ENCODE results near the gene HAL. TPM values are rescaled to one million over a fixed set of nuclear protein-coding genes. Genes with fewer than 3 reads are reported as not detected.

The HAL gene
- total and polyA plus RNA-seq, 2 of the 8 experiments (the other 6 are each of a cell fraction or from before 2014, with no cell fraction given), result 0.12 to 0.17 TPM

DNA sequence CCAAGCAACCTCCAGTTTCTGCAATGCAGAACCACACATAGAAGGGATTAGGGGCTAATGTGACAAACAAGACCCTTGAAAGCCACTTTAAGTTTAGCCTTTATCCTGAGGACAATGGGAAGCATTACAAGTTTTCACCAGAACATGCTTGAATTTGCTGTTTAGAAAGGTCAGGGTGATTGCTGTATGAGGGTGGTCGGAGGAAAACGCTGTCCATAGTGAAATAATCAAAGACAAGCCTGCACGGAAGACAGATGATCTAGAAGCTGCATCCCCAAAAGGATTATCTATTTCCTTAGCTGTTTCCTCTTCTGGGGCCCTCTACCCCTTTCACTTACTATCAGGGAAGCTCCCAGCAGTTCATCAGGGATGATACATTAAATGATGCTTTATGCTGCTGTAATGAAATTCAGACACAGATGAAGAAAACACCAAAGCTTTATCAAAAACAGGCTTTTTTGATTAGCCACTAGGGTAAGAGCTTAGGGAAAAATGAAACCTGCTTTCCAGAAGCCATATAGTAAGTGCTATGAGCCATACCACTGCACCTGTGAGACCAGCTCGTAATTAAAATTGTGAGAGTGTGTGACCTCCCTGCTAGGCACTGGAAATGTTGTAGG, 6.5 kb downstream of the HAL start:
- Histone ChIP-seq H3K9me3 (ENCODE audit: insufficient read depth in 2 of 2, low read depth in 1 of 2, low read length in 1 of 2) (no peaks in the 10 kb centered on the region; a peak in 1 of 4 replicates), H3K79me2 (ENCODE audit: control insufficient read depth in 1 of 2, insufficient read depth in 2 of 2, low read length in 2 of 2) (no peaks in the 10 kb centered on the region), H2AFZ (ENCODE audit: low read length) (no peak overlapping the region), H3K9ac (replicated peaks in 1 of 4; ENCODE audit: extremely low read depth in 1 of 4, low read depth in 3 of 4, low read length in 3 of 4) (no peak overlapping the region), H4K20me1 (replicated peaks in 1 of 2; ENCODE audit: control insufficient read depth in 1 of 2, insufficient read depth in 2 of 2, low read length in 2 of 2) (no peaks in the 10 kb centered on the region), H3K4me1 (replicated peaks in 1 of 4; ENCODE audit: control insufficient read depth in 3 of 4, insufficient read depth in 4 of 4, low read length in 3 of 4) (peaks cover 0 to 8% (median 4%) of the 10 kb centered on the region in 4 experiments; a peak in 5 of 7 replicates), H3K23ac (ENCODE audit: insufficient read length) (no peak overlapping the region), H3K14ac (ENCODE audit: insufficient read length) (no peak overlapping the region), H3K56ac (replicated peaks; ENCODE audit: insufficient read length, low read depth, low read length) (no peak overlapping the region), H3K27me3 (replicated peaks in 1 of 4; ENCODE audit: control insufficient read depth in 3 of 4, extremely low read depth in 1 of 4, insufficient read depth in 3 of 4, low read length in 3 of 4) (no peaks in the 10 kb centered on the region), H3K4me3 (ENCODE audit: extremely low read depth in 1 of 4, insufficient read depth in 2 of 4, low read depth in 3 of 4, low read length in 4 of 4) (no peak overlapping the region), H4K5ac (ENCODE audit: insufficient read length, low read depth, low read length) (no peak overlapping the region), H2BK120ac (replicated peaks; ENCODE audit: low read depth, low read length) (no peak overlapping the region), H2BK12ac (ENCODE audit: low read depth, low read length) (no peak overlapping the region), H4K8ac (ENCODE audit: extremely low read depth, insufficient read depth, low read length) (no peak overlapping the region), H3K79me1 (ENCODE audit: low read depth, low read length) (no peaks in the 10 kb centered on the region), H2BK5ac (ENCODE audit: low read depth, low read length) (no peak overlapping the region), H3K4ac (replicated peaks; ENCODE audit: insufficient read length, low read depth, low read length) (no peak overlapping the region), H3K4me2 (ENCODE audit: insufficient read depth in 1 of 2, low read depth in 2 of 2, low read length in 2 of 2) (no peak overlapping the region), H2AK5ac (ENCODE audit: low read depth, low read length) (no peak overlapping the region), H4K91ac (replicated peaks; ENCODE audit: insufficient read length, low read length) (no peak overlapping the region), H2BK15ac (ENCODE audit: low read length) (no peak overlapping the region), H2BK20ac (ENCODE audit: low read length) (no peak overlapping the region), H3K27ac (ENCODE audit: low read depth, low read length) (no peak overlapping the region), H3K18ac (ENCODE audit: extremely low read depth, low read length) (no peak overlapping the region), H3K23me2 (ENCODE audit: low read depth, low read length) (no peaks in the 10 kb centered on the region), H3K36me3 (ENCODE audit: control insufficient read depth in 2 of 4, insufficient read depth in 4 of 4, low read length in 3 of 4) (no peaks in the 10 kb centered on the region)
- DNase-seq (ENCODE audit: low read depth in 1 of 2, low spot score in 2 of 2) (no peak), FAIRE-seq (no peak)
- ChIA-PET POLR2A (ENCODE audit: partially characterized antibody) (interaction anchor here (1.4 kb wide), 2 partner anchors 9 to 129 kb away, joined by 3 to 4 read pairs; no protein-coding TSS in a partner anchor), CTCF (ENCODE audit: partially characterized antibody) (interaction anchor here (0.7 to 4.7 kb wide), 7 partner anchors 9 to 339 kb away, joined by 3 to 53 read pairs (median 4); no protein-coding TSS in a partner anchor)
- WGBS, 2 experiments (ENCODE audit: extremely low coverage in 1 of 2, insufficient coverage in 1 of 2, insufficient read length in 1 of 2, insufficient replicate concordance in 2 of 2, low coverage in 1 of 2, low lambda C conversion rate in 2 of 2, missing lambda C conversion rate in 1 of 2), result 88% methylated on average over 4 of the region's 4 CpGs; no CpG with 5 or more reads in 1 of the 2 experiments
- TF ChIP-seq JUN (IDR thresholded peaks at IDR 0.05; ENCODE audit: low read depth, low read length) (no peak), SRF (IDR thresholded peaks at IDR 0.05; ENCODE audit: low read depth, low read length) (no peak), CBX5 (IDR thresholded peaks at IDR 0.05; ENCODE audit: low read depth, low read length) (no peak), CHD2 (IDR thresholded peaks at IDR 0.05; ENCODE audit: low read length) (no peak), RNF2 (IDR thresholded peaks at IDR 0.05; ENCODE audit: borderline replicate concordance, low read depth, low read length, missing control alignments, poor library complexity, severe bottlenecking) (no peak), CHD1 (IDR thresholded peaks at IDR 0.05; ENCODE audit: low read depth, low read length) (no peak), GABPA (IDR thresholded peaks at IDR 0.05; ENCODE audit: borderline replicate concordance, insufficient read depth, low read length) (no peak), BCL11A (IDR thresholded peaks at IDR 0.05; ENCODE audit: low read depth in 2 of 2, low read length in 2 of 2) (no peak), CBX8 (IDR thresholded peaks at IDR 0.05; ENCODE audit: borderline replicate concordance, low read depth, low read length) (no peak), TAF1 (IDR thresholded peaks at IDR 0.05; ENCODE audit: low read depth, low read length) (no peak), SP4 (IDR thresholded peaks at IDR 0.05; ENCODE audit: low read length) (no peak), SIX5 (IDR thresholded peaks at IDR 0.05; ENCODE audit: low read depth, low read length) (no peak), CEBPB (IDR thresholded peaks at IDR 0.05; ENCODE audit: low read depth, low read length) (no peak), PHF8 (conservative IDR thresholded peaks at IDR 0.05; ENCODE audit: low read depth, low read length) (no peak), BACH1 (IDR thresholded peaks at IDR 0.05; ENCODE audit: low read length) (no peak)
